GM12878 (cell line): ENCODE results near the gene HADHA. TPM values are rescaled to one million over a fixed set of nuclear protein-coding genes. Genes with fewer than 3 reads are reported as not detected.

Experiments
- ATAC-seq: fragments of 200-7000 bp; cut with Tn5 transposase; 3 replicates; pipeline ENCODE4 v1.9.1; 2020; ENCODE audit warnings: mild to moderate bottlenecking, moderate library complexity
- BruUV-seq: library from RNA; stranded (reverse); fragments of 400-500 nt; replicated peaks from 2 replicates; lab custom pipeline; 2021; lab: Mats Ljungman, UMichigan
- CTCF ChIA-PET: fragments of 300-600 bp; sonication (Branson Sonifier 250); formaldehyde crosslinking; extraction: SDS; loops from one replicate; lab custom pipeline; 2021; ENCODE audit warnings: inconsistent platforms; lab: Yijun Ruan, JAX
- POLR2A ChIA-PET: fragments of 350-600 bp; formaldehyde crosslinking; extraction: SDS; loops from one replicate; lab custom pipeline; 2021; ENCODE audit warnings: inconsistent platforms; lab: Charles Lee
- RAD21 ChIA-PET: fragments of 300-600 bp; sonication (Branson Sonifier 250); formaldehyde crosslinking; loops from one replicate; lab custom pipeline; 2023; ENCODE audit warnings: antibody characterized with exemption; ENCODE audit not compliant: unreplicated experiment; lab: Charles Lee
- SMC1A ChIA-PET: fragments of 300-600 bp; sonication (Branson Sonifier 250); formaldehyde crosslinking; loops from one replicate; lab custom pipeline; 2023; ENCODE audit not compliant: unreplicated experiment, uncharacterized antibody; lab: Charles Lee
- DNase-seq: peaks from one replicate; pipeline ENCODE4 v3.0.0-alpha.2; 2011; ENCODE audit warnings: low read depth, low spot score
- FAIRE-seq: peaks from 3 replicates; lab custom pipeline; 2011; peaks lifted over from hg19 to GRCh38; lab: Jason Lieb, UNC
- H2AFZ ChIP-seq: 2 replicates; pipeline ENCODE4 v1.6.0; 2011; ENCODE audit warnings: low read depth, low read length, control low read depth; ENCODE audit not compliant: control insufficient read depth
- H3K27ac ChIP-seq: 2 replicates; pipeline ENCODE4 v1.5.1; 2011; ENCODE audit warnings: control low read depth; ENCODE audit not compliant: control insufficient read depth, insufficient read depth
- H3K27me3 ChIP-seq, 2 experiments: replicated peaks in 1 of 2; 2 replicates each; pipeline versions ENCODE4 v1.6.0 to v1.6.1; 2011; ENCODE audit warnings: low read length in 1 of 2; ENCODE audit not compliant: control insufficient read depth in 2 of 2, insufficient read depth in 2 of 2
- H3K36me3 ChIP-seq, 2 experiments: 2 replicates each; pipeline ENCODE4 v1.5.1; 2011; ENCODE audit warnings: low read length in 1 of 2; ENCODE audit not compliant: control insufficient read depth in 2 of 2, insufficient read depth in 2 of 2
- H3K4me1 ChIP-seq: 2 replicates; pipeline ENCODE4 v1.6.1; 2011; ENCODE audit warnings: mild to moderate bottlenecking, low read length, moderate library complexity, mixed read lengths; ENCODE audit not compliant: control insufficient read depth, insufficient read depth
- H3K4me2 ChIP-seq: 2 replicates; pipeline ENCODE4 v1.6.0; 2011; ENCODE audit warnings: control low read depth; ENCODE audit not compliant: control insufficient read depth, insufficient read depth
- H3K4me3 ChIP-seq: fragments of 200-600 bp; sonication (generic); 2 replicates; pipeline ENCODE4 v1.5.1; 2016
- H3K79me2 ChIP-seq: 2 replicates; pipeline ENCODE4 v1.6.0; 2011; ENCODE audit warnings: low read length; ENCODE audit not compliant: control insufficient read depth, insufficient read depth
- H3K9ac ChIP-seq: 2 replicates; pipeline ENCODE4 v1.8.0; 2011; ENCODE audit warnings: low read length, control low read depth, mixed read lengths; ENCODE audit not compliant: control insufficient read depth, insufficient read depth
- H3K9me3 ChIP-seq: replicated peaks from 3 replicates; pipeline ENCODE4 v1.5.1; 2011; ENCODE audit warnings: mild to moderate bottlenecking, low read length; ENCODE audit not compliant: control insufficient read depth, insufficient read depth
- H4K20me1 ChIP-seq: 2 replicates; pipeline ENCODE4 v1.6.0; 2011; ENCODE audit not compliant: control insufficient read depth, insufficient read depth
- ASH2L ChIP-seq: fragments of 300-600, 200-600 bp; sonication (generic); IDR thresholded peaks from 2 replicates; pipeline ENCODE4 v1.6.1; 2017; ENCODE audit warnings: low read depth, mild to moderate bottlenecking, borderline replicate concordance
- CEBPZ ChIP-seq: fragments of 150-350 bp; IDR thresholded peaks from 2 replicates; pipeline ENCODE4 v1.6.1; 2016; ENCODE audit warnings: low read depth, low read length
- MTA2 ChIP-seq: fragments of 450-650 bp; IDR thresholded peaks from 2 replicates; pipeline ENCODE4 v1.6.1; 2016; ENCODE audit warnings: low read depth, mild to moderate bottlenecking, moderate library complexity
- MTA3 ChIP-seq: IDR thresholded peaks from 2 replicates; pipeline ENCODE4 v1.6.1; 2012; ENCODE audit warnings: low read length, inconsistent platforms, borderline replicate concordance
- MYC ChIP-seq: IDR thresholded peaks from 2 replicates; pipeline ENCODE4 v1.6.1; 2011; ENCODE audit warnings: mild to moderate bottlenecking, low read length, moderate library complexity, inconsistent platforms; ENCODE audit not compliant: insufficient read depth, insufficient replicate concordance, insufficient read length, severe bottlenecking
- NR2C1 ChIP-seq: fragments of 450-650 bp; IDR thresholded peaks from 2 replicates; pipeline ENCODE4 v1.6.1; 2017; ENCODE audit warnings: antibody characterized with exemption, mild to moderate bottlenecking, moderate library complexity
- POLR2AphosphoS5 ChIP-seq: IDR thresholded peaks from 2 replicates; pipeline ENCODE4 v1.6.1; 2011; ENCODE audit warnings: mild to moderate bottlenecking, low read length, inconsistent platforms
- POU2F2 ChIP-seq: IDR thresholded peaks from 3 replicates; pipeline ENCODE4 v1.6.1; 2011; ENCODE audit warnings: low read depth, mild to moderate bottlenecking, low read length, borderline replicate concordance
- RELA ChIP-seq: fragments of 450-650 bp; IDR thresholded peaks from 2 replicates; pipeline ENCODE4 v1.8.0; 2014; ENCODE audit warnings: borderline replicate concordance; ENCODE audit not compliant: partially characterized antibody
- SKIL ChIP-seq: fragments of 450-650 bp; IDR thresholded peaks from 2 replicates; pipeline ENCODE4 v1.6.1; 2017; ENCODE audit warnings: mild to moderate bottlenecking, low read depth, inconsistent platforms; ENCODE audit not compliant: poor library complexity, severe bottlenecking
- SREBF1 ChIP-seq: IDR thresholded peaks from 2 replicates; pipeline ENCODE4 v1.6.1; 2012; ENCODE audit warnings: mild to moderate bottlenecking, low read length
- USF2 ChIP-seq: IDR thresholded peaks from 2 replicates; pipeline ENCODE4 v1.6.1; 2011; ENCODE audit warnings: low read depth, low read length, improper control_type of control experiment, borderline replicate concordance
- WGBS: methylation state at CpG from one replicate; pipeline ENCODE4 v1.1.6; 2016; ENCODE audit warnings: low lambda C conversion rate; ENCODE audit not compliant: insufficient replicate concordance, insufficient coverage; ENCODE audit errors: missing lambda C conversion rate; 5-methylcytosine and 5-hydroxymethylcytosine counted together
- in situ Hi-C: fragments of 300-500 bp; cut with MboI; formaldehyde crosslinking; loops from 9 replicates; pipeline ENCODE4 v1.14.3; 2018; ENCODE audit warnings: mixed read lengths
- intact Hi-C: fragments of 100-400 bp; cut with micrococcal nuclease; formaldehyde crosslinking; loops from one replicate; pipeline ENCODE4 v1.14.2; 2022; ENCODE audit not compliant: unreplicated experiment
- polyA plus RNA-seq, 11 experiments: library from polyadenylated mRNA; depleted of rRNA in 4 of 11; unstranded in 6 of 11; stranded (reverse) in 5 of 11; fragments of >200 nt; fragmentation: Nextera tagmentation in 4 of 11; fragmentation: Illumina TruSeq in 1 of 11; extraction: Ambion mirVana in 4 of 11; extraction: Trizol in 1 of 11; gene quantifications; 1 replicate in 1 of 11; 2 replicates in 10 of 11; pipeline versions ENCODE4 v1.2.1 to v1.2.3, GENCODE V29; 2011 to 2016; ENCODE audit warnings: inconsistent platforms in 2 of 11, missing spikeins in 2 of 11, low read depth in 1 of 11
- total RNA-seq, 4 experiments: library from RNA; depleted of rRNA in 3 of 4; stranded (reverse); fragments of >200 nt in 3 of 4; fragmentation: Illumina TruSeq in 1 of 4; extraction: Trizol in 1 of 4; gene quantifications; 2 replicates each; pipeline versions ENCODE4 v1.2.1 to v1.2.3, GENCODE V29; 2013 to 2021
- TF ChIP-seq, protein P1 (sequence below): IDR thresholded peaks from 2 replicates; pipeline ENCODE4 v1.6.1; 2012; ENCODE audit warnings: low read depth, low read length, improper control_type of control experiment

Gene HADHA
- total and polyA plus RNA-seq, 10 of the 15 experiments (the other 5 are each of a cell fraction or from before 2014, with no cell fraction given) = 109 to 207 (median 165) TPM

DNA sequence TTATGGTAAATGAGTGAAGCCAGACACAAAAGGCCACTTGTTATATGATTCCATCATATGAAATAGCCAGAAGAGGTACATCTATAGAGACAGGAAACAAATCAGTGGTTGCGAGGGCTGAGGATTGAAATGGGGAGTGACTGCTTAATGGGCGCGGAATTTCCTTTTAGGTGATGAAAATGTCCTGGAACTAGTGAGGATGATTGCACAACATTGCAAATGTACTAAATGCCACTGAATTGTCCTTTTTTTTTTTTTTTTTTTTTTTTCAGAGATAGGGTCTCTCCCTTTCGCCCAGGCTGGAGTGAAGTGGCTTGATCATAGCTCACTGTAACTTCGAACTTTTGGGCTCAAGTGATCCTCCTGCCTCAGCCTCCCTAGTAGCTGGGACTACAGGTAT lies 86.9 kb downstream of the HADHA start:
- CTCF ChIA-PET = no interaction called here
- Histone ChIP-seq H3K9ac (no peak overlapping the region), H3K27ac (no peak overlapping the region), H4K20me1 (no peaks in the 10 kb centered on the region), H3K4me3 (no peak overlapping the region), H3K4me1 (no peaks in the 10 kb centered on the region; the same call in 1 of the 2 replicates), H3K9me3 (no peaks in the 10 kb centered on the region), H3K4me2 (no peak overlapping the region), H3K36me3 (no peaks in the 10 kb centered on the region), H3K27me3 (no peaks in the 10 kb centered on the region), H2AFZ (no peak overlapping the region), H3K79me2 (no peaks in the 10 kb centered on the region)
- RAD21 ChIA-PET = no interaction called here
- in situ Hi-C loops (no loop called here), intact Hi-C loops (no loop called here)
- BruUV-seq = no TSS peak
- DNase-seq (no peak), FAIRE-seq (no peak), ATAC-seq (no peak)
- POLR2A ChIA-PET = no interaction called here
- 90% methylated on average over 5 of the region's 5 CpGs for WGBS
- TF ChIP-seq POLR2AphosphoS5 = no peak
- no peak for TF ChIP-seq SREBF1
- no peak for TF ChIP-seq MTA3
- TF ChIP-seq CEBPZ = no peak
- no peak for TF ChIP-seq ASH2L
- TF ChIP-seq SKIL = no peak
- TF ChIP-seq POU2F2 = no peak
- TF ChIP-seq RELA = no peak
- TF ChIP-seq USF2 = no peak
- TF ChIP-seq, protein P1, sequence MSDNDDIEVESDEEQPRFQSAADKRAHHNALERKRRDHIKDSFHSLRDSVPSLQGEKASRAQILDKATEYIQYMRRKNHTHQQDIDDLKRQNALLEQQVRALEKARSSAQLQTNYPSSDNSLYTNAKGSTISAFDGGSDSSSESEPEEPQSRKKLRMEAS = no peak
- no peak for TF ChIP-seq MTA2
- no peak for TF ChIP-seq MYC
- TF ChIP-seq NR2C1 = no peak
- SMC1A ChIA-PET = no interaction called here
